ENCODE results near the gene AEBP1. TPM values are rescaled to one million over a fixed set of nuclear protein-coding genes. Genes with fewer than 3 reads are reported as not detected.

AEBP1 gene
- total and polyA plus RNA-seq, 5 experiments from 2014 or later, result 2.4 to 38.5 (median 10.4) TPM

GRCh38 chr7:44062180-44062902 is 41.8 kb upstream of the AEBP1 start:
- peak overlapping the region in 5 of 10 donors; percentile 19 to 61 (median 38) for H3K27ac Mint-ChIP-seq

GRCh38 chr7:44062903-44063295 is 41.2 kb upstream of the AEBP1 start:
- peak overlapping the region in 9 of 10 donors; percentile 19 to 66 (median 48) for H3K27ac Mint-ChIP-seq
- DNase-seq, result no peak

More at GRCh38 chr7:44062180-44062902, 41.8 kb upstream of the AEBP1 start:
- Mint-ChIP-seq H3K27me3 (no peaks in the 10 kb centered on the region), H3K4me1 (peaks cover 21 to 61% (median 55%) of the 10 kb centered on the region in 4 donors), H3K36me3 (peaks cover 0 to 41% (median 20%) of the 10 kb centered on the region in 3 donors), H3K9me3 (no peaks in the 10 kb centered on the region), H3K4me3 (no peak overlapping the region)
- DNase-seq (no peak), ATAC-seq (no peak)
- POLR2A ChIA-PET, result interaction anchor here (0.6 to 12.0 kb wide), 4 partner anchors 10 to 196 kb away, joined by 3 to 192 read pairs (median 8); partner anchors contain the start of gene DBNL

GRCh38 chr7:44063547-44063893 is 40.6 kb upstream of the AEBP1 start:
- H3K4me1 Mint-ChIP-seq, result peaks cover 27 to 58% (median 55%) of the 10 kb centered on the region in 4 donors
- DNase-seq (no peak), ATAC-seq (no peak)
- peaks cover 0 to 29% (median 12%) of the 10 kb centered on the region in 3 donors for H3K36me3 Mint-ChIP-seq
- peak overlapping the region in 5 of 10 donors; percentile 30 to 68 (median 59) for H3K27ac Mint-ChIP-seq
- no peak overlapping the region for H3K4me3 Mint-ChIP-seq
- H3K9me3 Mint-ChIP-seq, result no peaks in the 10 kb centered on the region
- H3K27me3 Mint-ChIP-seq, result no peaks in the 10 kb centered on the region
- POLR2A ChIA-PET, result interaction anchor here (1.2 to 12.0 kb wide), 3 partner anchors 9 to 16 kb away, joined by 3 to 192 read pairs (median 56); partner anchors contain the start of gene DBNL

More at GRCh38 chr7:44062903-44063295, 41.2 kb upstream of the AEBP1 start:
- POLR2A ChIA-PET, result interaction anchor here (1.2 to 12.0 kb wide), 2 partner anchors 10 to 13 kb away, joined by 3 to 192 read pairs; partner anchors contain the start of gene DBNL
- Mint-ChIP-seq H3K4me3 (no peak overlapping the region), H3K27me3 (no peaks in the 10 kb centered on the region), H3K4me1 (peaks cover 22 to 59% (median 55%) of the 10 kb centered on the region in 4 donors), H3K36me3 (peaks cover 0 to 36% (median 15%) of the 10 kb centered on the region in 3 donors), H3K9me3 (no peaks in the 10 kb centered on the region)
- ATAC-seq, result no peak

DNA sequence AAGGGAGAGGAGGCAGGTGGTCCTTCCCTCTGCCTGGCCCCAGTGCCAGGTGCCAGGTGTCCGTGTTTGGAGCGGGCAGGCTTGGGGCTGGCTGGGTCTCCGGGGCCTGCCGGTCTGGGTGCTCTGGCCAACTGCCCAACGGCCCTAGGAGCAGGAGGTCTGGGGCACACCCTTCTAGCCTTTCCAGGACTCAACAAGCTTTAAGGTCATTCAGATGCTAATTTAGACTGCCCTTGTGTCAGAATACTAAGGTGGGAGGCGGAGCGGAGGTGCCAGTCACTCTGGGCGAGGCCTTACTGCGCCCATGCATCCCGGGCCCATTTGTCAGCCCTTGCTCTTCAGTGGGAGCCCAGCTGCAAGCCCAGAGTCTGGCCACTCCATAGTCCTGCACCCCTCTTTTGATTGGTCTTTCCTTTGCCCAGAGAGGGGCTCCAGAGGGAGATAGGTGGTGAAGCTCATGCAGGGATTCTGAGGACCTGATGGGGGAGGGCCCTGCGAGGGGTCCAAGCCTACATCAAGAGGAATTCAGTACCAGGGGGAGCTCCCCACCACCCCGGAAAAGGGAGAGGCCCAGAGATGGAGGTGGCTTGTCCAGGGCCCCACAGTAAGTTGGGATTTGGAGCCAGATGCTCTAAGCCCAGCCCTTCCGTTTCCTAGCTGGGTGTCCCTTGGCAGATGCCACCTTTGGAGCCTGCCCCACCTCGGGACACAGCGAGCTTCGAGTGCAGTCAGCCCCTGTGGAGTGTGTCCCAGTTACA is 40.1 kb upstream of the AEBP1 start:
- no peaks in the 10 kb centered on the region for H3K9me3 Mint-ChIP-seq
- no peak overlapping the region for H3K4me3 Mint-ChIP-seq
- DNase-seq (no peak), ATAC-seq (no peak)
- no peaks in the 10 kb centered on the region for H3K27me3 Mint-ChIP-seq
- H3K36me3 Mint-ChIP-seq, result peaks cover 0 to 24% (median 7%) of the 10 kb centered on the region in 3 donors
- peak overlapping the region in 4 of 10 donors; percentile 30 to 59 (median 44) for H3K27ac Mint-ChIP-seq
- H3K4me1 Mint-ChIP-seq, result peaks cover 25 to 55% (median 52%) of the 10 kb centered on the region in 4 donors
- POLR2A ChIA-PET, result interaction anchor here (1.0 to 12.0 kb wide), 4 partner anchors 9 to 32 kb away, joined by 3 to 192 read pairs (median 30); partner anchors contain the start of gene DBNL

DNA sequence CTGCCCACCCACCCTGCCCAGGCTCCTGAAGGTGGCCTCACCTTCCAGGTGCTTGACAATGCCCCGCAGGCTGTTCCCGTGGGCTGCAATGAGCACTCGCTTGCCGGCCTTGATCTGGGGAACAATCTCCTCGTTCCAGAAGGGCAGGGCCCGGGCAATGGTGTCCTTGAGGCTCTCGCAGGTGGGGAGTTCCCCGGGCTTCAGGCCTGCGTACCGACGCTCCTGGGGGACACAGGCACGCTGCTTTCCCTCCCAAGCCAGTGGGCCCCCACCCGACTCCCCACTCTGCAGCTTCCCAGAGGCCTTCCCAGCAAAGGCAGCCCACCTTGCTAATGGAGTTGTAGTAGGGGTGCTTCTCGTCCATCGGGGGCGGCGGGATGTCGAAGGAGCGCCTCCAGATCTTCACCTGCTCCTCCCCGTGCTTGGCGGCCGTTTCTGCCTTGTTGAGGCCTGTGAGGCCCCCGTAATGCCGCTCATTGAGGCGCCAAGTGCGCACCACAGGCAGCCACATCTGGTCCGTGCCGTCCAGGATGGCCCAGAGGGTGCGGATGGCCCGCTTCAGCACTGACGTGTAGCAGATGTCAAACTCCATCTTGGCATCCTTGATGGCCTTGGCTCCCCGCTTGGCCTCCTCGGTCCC is 39.2 kb upstream of the AEBP1 start:
- peak overlapping the region in 2 of 10 donors; percentile 31 to 54 for H3K4me3 Mint-ChIP-seq
- H3K9me3 Mint-ChIP-seq, result no peaks in the 10 kb centered on the region
- H3K27ac Mint-ChIP-seq, result peak overlapping the region; percentile 47 to 92 (median 72)
- H3K36me3 Mint-ChIP-seq, result peaks cover 0 to 16% (median 4%) of the 10 kb centered on the region in 3 donors
- peaks cover 25 to 46% (median 44%) of the 10 kb centered on the region in 4 donors for H3K4me1 Mint-ChIP-seq
- ATAC-seq, result peak; percentile 19 to 25
- POLR2A ChIA-PET, result interaction anchor here (0.6 to 12.0 kb wide), 7 partner anchors 11 to 70 kb away, joined by 3 to 192 read pairs (median 9); partner anchors contain the start of genes DBNL and POLD2
- H3K27me3 Mint-ChIP-seq, result no peaks in the 10 kb centered on the region
- no peak for DNase-seq

- ATAC-seq, result peak; percentile 44 to 60
- no peaks in the 10 kb centered on the region for H3K27me3 Mint-ChIP-seq
- peaks cover 23 to 41% (median 38%) of the 10 kb centered on the region in 4 donors for H3K4me1 Mint-ChIP-seq
- peak within 1 kb of the TSS; percentile 53 to 92 (median 77) for H3K27ac Mint-ChIP-seq
- POLR2A ChIA-PET, result interaction anchor here (0.6 to 12.0 kb wide), 8 partner anchors 10 to 504 kb away, joined by 3 to 192 read pairs (median 8); partner anchors contain the start of genes DBNL and POLD2
- H3K4me3 Mint-ChIP-seq, result peak within 1 kb of the TSS in 4 of 10 donors; percentile 26 to 54 (median 33)
- no peaks in the 10 kb centered on the region for H3K9me3 Mint-ChIP-seq
- DNase-seq, result no peak
- H3K36me3 Mint-ChIP-seq, result peaks cover 0 to 10% (median 0%) of the 10 kb centered on the region in 3 donors
These were observed 38.6 kb upstream of the AEBP1 start, which contains the start of gene PGAM2 for GRCh38 chr7:44065431-44066110. Gene PGAM2 (minus strand): TSS chr7:44065567. CDS start chr7:44065529, 38 bp downstream.

DNA sequence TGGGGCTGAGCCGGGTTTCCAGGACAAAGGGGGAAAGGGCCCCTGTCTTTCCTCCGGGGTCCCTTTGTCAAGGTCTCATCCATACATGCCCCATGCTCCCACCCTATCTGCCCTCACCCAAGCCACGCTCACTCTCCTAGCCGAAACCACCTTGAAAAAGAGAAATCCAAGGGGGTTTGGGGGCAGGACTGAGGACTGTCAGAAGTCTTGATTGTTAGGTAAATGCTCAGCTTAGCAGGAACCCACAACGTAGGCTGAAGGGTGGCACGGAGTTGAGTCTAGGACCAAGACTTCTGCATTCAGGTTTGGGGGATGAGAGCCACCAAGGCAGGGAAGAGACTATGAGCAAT is 38.1 kb upstream of the AEBP1 start:
- Mint-ChIP-seq H3K4me1 (peaks cover 23 to 45% (median 39%) of the 10 kb centered on the region in 4 donors), H3K27me3 (no peaks in the 10 kb centered on the region), H3K4me3 (peak overlapping the region in 4 of 10 donors; percentile 14 to 35 (median 30)), H3K27ac (peak overlapping the region in 9 of 10 donors; percentile 48 to 92 (median 77)), H3K36me3 (peaks cover 0 to 6% (median 0%) of the 10 kb centered on the region in 3 donors), H3K9me3 (no peaks in the 10 kb centered on the region)
- POLR2A ChIA-PET, result interaction anchor here (0.6 to 12.0 kb wide), 5 partner anchors 10 to 504 kb away, joined by 3 to 192 read pairs (median 15); partner anchors contain the start of gene DBNL
- DNase-seq (no peak), ATAC-seq (peak in 1 of 2 donors; percentile 22)

GRCh38 chr7:44066494-44067063 is 37.6 kb upstream of the AEBP1 start:
- no peak for DNase-seq
- H3K4me3 Mint-ChIP-seq, result peak overlapping the region in 3 of 10 donors; percentile 14 to 68 (median 35)
- no peaks in the 10 kb centered on the region for H3K9me3 Mint-ChIP-seq
- peak overlapping the region in 9 of 10 donors; percentile 9 to 92 (median 61) for H3K27ac Mint-ChIP-seq
- H3K36me3 Mint-ChIP-seq, result peaks cover 0 to 1% (median 0%) of the 10 kb centered on the region in 3 donors
- no peaks in the 10 kb centered on the region for H3K27me3 Mint-ChIP-seq
- ATAC-seq, result no peak
- POLR2A ChIA-PET, result interaction anchor here (1.0 to 12.0 kb wide), 6 partner anchors 8 to 134 kb away, joined by 3 to 192 read pairs (median 12); partner anchors contain the start of genes DBNL and YKT6
- peaks cover 22 to 44% (median 39%) of the 10 kb centered on the region in 4 donors for H3K4me1 Mint-ChIP-seq

DNA sequence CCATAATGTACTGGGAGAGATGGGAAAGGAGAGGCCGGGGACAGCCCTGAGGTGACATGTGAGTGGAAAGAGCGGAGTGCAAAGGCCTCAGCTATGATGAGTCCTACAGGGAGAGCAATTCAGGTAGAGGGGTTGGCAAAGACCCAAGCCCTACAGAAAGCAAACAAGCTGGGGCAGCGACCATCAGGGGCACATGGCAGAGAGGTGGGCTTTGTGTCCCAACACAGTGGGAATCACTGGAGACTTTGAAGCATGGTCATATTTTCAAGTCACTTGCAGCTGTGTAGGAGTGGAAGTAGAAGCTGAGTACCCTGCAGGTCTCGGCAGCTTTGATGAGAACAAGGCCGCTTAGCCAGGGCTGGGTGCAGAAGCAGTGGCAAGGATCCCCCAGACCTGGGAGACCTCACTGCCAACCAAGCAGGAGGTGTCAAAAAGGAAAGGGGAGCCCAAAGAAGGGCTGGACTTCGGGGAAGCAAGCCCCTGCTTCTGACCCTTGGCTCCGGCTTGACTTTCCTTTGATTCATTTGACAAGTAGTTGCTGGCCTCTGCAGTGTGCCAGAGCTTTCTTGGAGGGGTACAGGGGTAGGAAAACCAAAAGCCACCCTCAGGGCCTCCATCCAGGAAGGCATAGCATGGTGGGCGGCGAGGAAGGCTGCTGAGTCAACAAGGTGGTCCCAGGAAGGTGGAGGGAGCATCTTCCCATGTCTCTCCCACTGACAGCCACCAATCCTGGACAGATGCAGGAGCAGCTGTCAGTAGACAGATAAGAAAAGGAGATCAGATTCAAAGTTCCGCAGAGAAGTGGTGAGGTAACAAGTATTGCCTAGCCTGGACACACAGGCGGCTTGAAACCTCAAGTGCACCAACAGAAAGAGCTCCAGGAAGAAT is 36.8 kb upstream of the AEBP1 start:
- no peaks in the 10 kb centered on the region for H3K27me3 Mint-ChIP-seq
- H3K9me3 Mint-ChIP-seq, result no peaks in the 10 kb centered on the region
- peak overlapping the region in 8 of 10 donors; percentile 9 to 92 (median 39) for H3K27ac Mint-ChIP-seq
- H3K4me3 Mint-ChIP-seq, result peak overlapping the region in 1 of 10 donors; percentile 68
- peaks cover 0 to 5% (median 0%) of the 10 kb centered on the region in 3 donors for H3K36me3 Mint-ChIP-seq
- DNase-seq, result no peak
- H3K4me1 Mint-ChIP-seq, result peaks cover 22 to 49% (median 45%) of the 10 kb centered on the region in 4 donors
- POLR2A ChIA-PET, result interaction anchor here (1.0 to 12.0 kb wide), 7 partner anchors 9 to 133 kb away, joined by 3 to 192 read pairs (median 8); partner anchors contain the start of genes DBNL and YKT6
- ATAC-seq, result no peak

DNA sequence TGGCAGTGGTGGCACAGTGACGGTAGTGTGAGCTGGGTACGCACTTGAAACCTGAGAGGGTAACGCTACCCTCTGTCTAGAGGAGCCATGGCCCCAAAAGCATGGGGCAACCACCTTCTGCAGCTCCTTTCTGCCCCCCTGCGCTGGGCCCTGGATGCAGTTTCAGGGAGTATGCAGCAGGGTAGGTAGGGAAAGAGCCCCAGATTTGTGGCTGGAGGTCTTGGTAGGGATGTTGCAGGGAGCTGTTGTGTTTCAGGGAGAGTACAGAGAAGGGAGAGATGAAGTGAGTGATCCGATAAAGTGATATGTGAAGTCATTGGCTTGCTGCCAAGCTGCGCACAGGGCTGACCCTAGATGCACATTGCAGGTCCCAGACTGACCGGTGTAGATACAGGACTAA is 36.1 kb upstream of the AEBP1 start:
- Mint-ChIP-seq H3K27me3 (no peaks in the 10 kb centered on the region), H3K27ac (peak overlapping the region in 3 of 10 donors; percentile 4 to 92 (median 50)), H3K9me3 (no peaks in the 10 kb centered on the region), H3K36me3 (peaks cover 0 to 11% (median 0%) of the 10 kb centered on the region in 3 donors), H3K4me1 (peaks cover 22 to 54% (median 50%) of the 10 kb centered on the region in 4 donors), H3K4me3 (no peak overlapping the region)
- ATAC-seq, result no peak
- POLR2A ChIA-PET, result interaction anchor here (1.3 to 12.0 kb wide), 4 partner anchors 8 to 18 kb away, joined by 5 to 192 read pairs (median 36); partner anchors contain the start of gene DBNL
- DNase-seq, result no peak

All from naive thymus-derived CD8-positive, alpha-beta T cell (primary cell).